Measurements from ENCODE around the gene SCG2.

SCG2 gene, protein sequence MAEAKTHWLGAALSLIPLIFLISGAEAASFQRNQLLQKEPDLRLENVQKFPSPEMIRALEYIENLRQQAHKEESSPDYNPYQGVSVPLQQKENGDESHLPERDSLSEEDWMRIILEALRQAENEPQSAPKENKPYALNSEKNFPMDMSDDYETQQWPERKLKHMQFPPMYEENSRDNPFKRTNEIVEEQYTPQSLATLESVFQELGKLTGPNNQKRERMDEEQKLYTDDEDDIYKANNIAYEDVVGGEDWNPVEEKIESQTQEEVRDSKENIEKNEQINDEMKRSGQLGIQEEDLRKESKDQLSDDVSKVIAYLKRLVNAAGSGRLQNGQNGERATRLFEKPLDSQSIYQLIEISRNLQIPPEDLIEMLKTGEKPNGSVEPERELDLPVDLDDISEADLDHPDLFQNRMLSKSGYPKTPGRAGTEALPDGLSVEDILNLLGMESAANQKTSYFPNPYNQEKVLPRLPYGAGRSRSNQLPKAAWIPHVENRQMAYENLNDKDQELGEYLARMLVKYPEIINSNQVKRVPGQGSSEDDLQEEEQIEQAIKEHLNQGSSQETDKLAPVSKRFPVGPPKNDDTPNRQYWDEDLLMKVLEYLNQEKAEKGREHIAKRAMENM

DNA sequence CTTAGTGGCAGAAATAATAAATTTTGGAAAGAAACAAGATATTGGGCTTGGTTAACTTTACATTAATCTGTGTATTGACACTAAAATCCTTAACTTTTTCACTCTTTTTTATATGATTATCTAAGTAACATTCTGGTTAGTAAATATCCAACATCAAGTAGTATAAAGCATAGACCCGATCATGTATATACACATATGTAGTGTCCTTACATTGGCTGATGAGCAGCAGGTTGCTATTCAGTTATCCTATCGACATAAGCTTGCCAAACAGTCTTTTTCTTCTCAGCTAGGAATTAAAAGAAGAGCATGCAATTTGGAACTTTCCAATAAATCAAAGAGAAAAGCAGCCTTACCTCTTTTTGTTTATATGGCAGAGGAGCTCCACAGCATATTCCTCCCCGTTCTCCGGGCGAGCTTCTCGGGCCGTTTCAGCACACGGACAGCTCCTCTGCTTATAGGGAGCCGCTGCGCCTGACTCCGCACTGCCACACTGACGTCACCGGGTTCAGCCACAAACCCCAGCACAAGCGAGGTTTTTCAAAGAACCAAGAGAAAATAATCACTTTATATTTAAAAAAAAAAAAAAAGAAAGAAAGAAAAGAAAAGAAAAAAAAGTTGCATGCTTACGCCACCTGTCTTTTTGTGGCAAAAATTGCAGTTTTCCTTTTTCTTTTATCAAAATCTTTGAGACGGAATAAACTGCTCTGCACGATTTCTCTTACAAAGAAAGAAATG, at the start of gene SCG2:
Gene SCG2, minus strand, starts transcription at position 430 of the 735 bp plus-strand sequence. CDS start 3,079 bp downstream, outside the sequence.
- ChIA-PET CTCF (interaction anchor here (0.6 to 6.1 kb wide), 11 partner anchors 9 to 686 kb away, joined by 3 to 40 read pairs (median 4); no protein-coding TSS in a partner anchor), POLR2A (no interaction called here)
- TF ChIP-seq, protein P1, sequence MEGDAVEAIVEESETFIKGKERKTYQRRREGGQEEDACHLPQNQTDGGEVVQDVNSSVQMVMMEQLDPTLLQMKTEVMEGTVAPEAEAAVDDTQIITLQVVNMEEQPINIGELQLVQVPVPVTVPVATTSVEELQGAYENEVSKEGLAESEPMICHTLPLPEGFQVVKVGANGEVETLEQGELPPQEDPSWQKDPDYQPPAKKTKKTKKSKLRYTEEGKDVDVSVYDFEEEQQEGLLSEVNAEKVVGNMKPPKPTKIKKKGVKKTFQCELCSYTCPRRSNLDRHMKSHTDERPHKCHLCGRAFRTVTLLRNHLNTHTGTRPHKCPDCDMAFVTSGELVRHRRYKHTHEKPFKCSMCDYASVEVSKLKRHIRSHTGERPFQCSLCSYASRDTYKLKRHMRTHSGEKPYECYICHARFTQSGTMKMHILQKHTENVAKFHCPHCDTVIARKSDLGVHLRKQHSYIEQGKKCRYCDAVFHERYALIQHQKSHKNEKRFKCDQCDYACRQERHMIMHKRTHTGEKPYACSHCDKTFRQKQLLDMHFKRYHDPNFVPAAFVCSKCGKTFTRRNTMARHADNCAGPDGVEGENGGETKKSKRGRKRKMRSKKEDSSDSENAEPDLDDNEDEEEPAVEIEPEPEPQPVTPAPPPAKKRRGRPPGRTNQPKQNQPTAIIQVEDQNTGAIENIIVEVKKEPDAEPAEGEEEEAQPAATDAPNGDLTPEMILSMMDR (IDR thresholded peaks at IDR 0.05; ENCODE audit: insufficient read depth, low read length, missing control alignments): peak; percentile 5
- peak; percentile 60 for DNase-seq (ENCODE audit: low read depth, low spot score)
- peak within 1 kb of the TSS; percentile 20; the same call in 1 of the 2 replicates for H3K4me3 ChIP-seq (ENCODE audit: low read depth, low read length)

DNA sequence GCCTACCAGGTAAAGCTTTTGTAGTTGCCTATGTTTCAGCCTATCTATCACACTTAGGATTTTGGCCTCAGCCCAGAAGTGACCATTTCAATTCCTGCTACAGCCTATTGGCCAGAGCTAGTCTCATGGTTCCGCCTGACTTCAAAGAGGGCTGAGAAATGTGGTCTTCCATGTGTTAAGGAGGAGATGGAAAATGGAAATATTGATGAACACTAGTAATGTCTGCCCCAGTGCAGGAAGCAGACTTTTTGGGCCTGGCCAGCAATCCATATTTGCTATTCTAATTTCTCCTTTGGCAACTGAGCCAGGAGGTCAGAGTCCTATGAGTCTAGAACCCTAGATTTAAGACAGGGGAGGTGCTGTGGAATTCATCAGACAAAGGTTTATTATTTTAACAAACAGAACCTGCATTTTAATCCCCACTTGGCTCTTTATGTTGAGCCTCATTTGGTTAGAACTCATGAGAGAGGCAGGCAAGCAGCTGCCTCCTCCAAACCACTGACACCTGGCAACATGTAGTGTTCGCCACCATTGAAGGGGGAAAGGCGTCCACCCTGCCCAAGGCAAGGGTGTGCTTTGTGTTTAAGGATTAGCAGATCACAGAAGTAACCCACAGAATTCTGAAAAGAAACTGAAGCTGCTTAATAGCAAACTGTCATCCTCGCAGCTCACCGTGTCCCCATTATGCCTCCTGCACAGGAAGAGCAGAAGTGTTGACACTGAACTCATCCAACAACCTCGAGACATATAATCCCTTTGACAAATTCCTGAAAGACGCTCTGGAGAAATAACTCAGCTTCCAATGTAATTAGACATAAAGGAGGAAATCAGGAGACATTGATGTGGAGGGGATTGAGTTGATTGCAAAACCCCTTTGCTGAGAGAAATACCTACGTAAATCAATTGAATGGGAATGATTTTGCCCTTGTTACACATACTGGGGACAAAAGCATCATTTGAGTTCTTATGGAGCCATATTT, 47.7 kb upstream of the SCG2 start:
- no peak overlapping the region for H3K4me3 ChIP-seq (ENCODE audit: low read depth, low read length)
- TF ChIP-seq, protein P1 (IDR thresholded peaks at IDR 0.05; ENCODE audit: insufficient read depth, low read length, missing control alignments): no peak
- POLR2A ChIA-PET: no interaction called here
- no peak for DNase-seq (ENCODE audit: low read depth, low spot score)
- CTCF ChIA-PET: no interaction called here

DNA sequence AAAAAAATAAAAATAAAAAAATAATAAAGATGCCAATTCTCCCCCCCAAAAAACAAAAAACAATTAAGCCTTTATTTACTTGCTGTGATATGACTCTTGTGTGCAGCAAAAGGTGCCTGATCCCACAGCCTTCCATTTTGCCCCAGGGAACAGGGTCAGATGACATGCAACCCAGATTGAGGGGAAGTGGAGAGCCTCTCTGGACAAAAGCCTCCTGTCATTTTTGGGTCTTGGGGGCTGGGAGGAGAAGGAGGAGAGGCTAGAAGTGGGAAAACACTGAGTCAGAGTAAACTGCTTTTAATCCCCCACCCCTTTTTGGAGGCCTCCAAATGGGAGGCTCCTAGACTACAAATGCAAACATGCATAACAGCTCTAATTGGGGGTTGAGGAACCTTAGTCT, 46.6 kb upstream of the SCG2 start:
- CTCF ChIA-PET: no interaction called here
- TF ChIP-seq, protein P1 (IDR thresholded peaks at IDR 0.05; ENCODE audit: insufficient read depth, low read length, missing control alignments): no peak
- POLR2A ChIA-PET: no interaction called here
- DNase-seq (ENCODE audit: low read depth, low spot score): no peak
- H3K4me3 ChIP-seq (ENCODE audit: low read depth, low read length): no peak overlapping the region

DNA sequence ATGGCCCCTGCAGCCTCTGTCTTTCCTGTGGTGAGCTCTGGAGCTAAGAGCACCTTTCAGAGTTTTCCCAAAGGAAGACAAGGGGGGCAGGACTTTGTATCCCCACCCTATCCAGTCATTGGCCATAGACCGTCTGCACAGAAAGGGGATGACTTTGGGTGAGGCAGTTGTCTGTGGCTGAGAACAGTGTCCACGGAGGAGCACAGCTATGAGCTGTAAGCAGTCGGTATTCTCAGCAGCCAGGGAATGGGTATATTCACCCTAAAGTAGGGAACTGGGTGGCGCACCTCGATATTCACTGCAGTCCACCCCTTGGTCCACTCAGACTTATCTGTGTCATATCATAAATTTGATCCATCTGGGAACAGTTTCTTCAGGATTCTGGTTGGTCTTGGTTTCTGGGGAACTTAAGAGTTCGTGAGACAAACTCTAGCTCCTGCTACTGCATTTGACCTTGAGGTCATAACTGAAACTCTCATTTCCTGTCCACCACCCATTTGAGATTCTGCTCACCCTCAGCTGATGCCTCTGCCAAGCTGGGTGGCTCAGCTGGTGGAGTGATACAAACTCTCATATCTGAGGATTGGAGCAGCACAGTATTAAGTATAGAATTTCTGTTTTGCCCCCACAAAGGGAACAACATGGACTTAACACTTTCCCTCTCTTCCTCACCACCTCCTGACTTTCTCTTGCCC, 45.2 kb upstream of the SCG2 start:
- TF ChIP-seq, protein P1 (IDR thresholded peaks at IDR 0.05; ENCODE audit: insufficient read depth, low read length, missing control alignments): no peak
- ChIA-PET POLR2A (no interaction called here), CTCF (interaction anchor here (1.1 to 1.8 kb wide), 5 partner anchors 9 to 732 kb away, joined by 3 to 8 read pairs (median 3); no protein-coding TSS in a partner anchor)
- no peak for DNase-seq (ENCODE audit: low read depth, low spot score)
- no peak overlapping the region for H3K4me3 ChIP-seq (ENCODE audit: low read depth, low read length)

DNA sequence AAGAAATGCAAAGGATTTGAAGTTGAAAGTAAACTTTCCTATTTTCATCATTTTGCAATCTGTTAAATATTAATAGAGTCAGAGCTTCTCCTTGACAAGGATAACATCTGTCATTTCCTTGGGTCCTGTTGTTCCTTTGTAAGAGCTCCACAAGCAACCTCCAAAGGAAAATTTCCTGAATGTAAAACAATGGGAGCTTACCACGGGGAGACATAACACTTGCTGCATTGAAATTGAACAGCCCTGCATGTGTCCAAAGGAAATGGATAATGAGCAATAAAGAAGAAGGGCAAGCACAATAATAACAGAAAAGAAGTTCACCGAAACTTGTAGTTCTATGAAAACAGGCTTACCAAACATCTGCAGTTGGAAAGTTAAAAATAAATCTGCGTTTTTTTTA, 42.0 kb upstream of the SCG2 start:
- no peak overlapping the region for H3K4me3 ChIP-seq (ENCODE audit: low read depth, low read length)
- no peak for DNase-seq (ENCODE audit: low read depth, low spot score)
- CTCF ChIA-PET: no interaction called here
- POLR2A ChIA-PET: no interaction called here
- TF ChIP-seq, protein P1 (IDR thresholded peaks at IDR 0.05; ENCODE audit: insufficient read depth, low read length, missing control alignments): no peak

All from AG04449 (cell line).